Caco-2 (cell line): ENCODE data around the gene INO80. TPM values are rescaled to one million over a fixed set of nuclear protein-coding genes. Genes with fewer than 3 reads are reported as not detected.
"Not testable (repeated sequence)": the region's sequence is repeated elsewhere in the genome, so short reads cannot be mapped to it uniquely, and the experiment has no call there.

Experiments used
- BruUV-seq: library from RNA; stranded (reverse); fragments of 400-500 nt; replicated peaks from 2 replicates; lab custom pipeline; 2021; lab: Mats Ljungman, UMichigan
- CTCF ChIA-PET: fragments of 300-600 bp; sonication (Branson Sonifier 250); formaldehyde crosslinking; loops from one replicate; lab custom pipeline; 2022; ENCODE audit warnings: antibody characterized with exemption; lab: Charles Lee
- POLR2A ChIA-PET: fragments of 300-600 bp; sonication (Branson Sonifier 250); formaldehyde crosslinking; loops from one replicate; lab custom pipeline; 2022; ENCODE audit warnings: antibody characterized with exemption; lab: Charles Lee
- DNase-seq, 2 experiments: peaks; one replicate each; pipeline versions ENCODE4 v3.0.0 to v3.0.0-alpha.2; 2020 to 2022
- H3K27me3 ChIP-seq: replicated peaks from 2 replicates; pipeline ENCODE4 v1.6.0; 2011; ENCODE audit warnings: low read length; ENCODE audit not compliant: control insufficient read depth, insufficient read depth
- H3K36me3 ChIP-seq: 2 replicates; pipeline ENCODE4 v1.5.1; 2011; ENCODE audit warnings: low read length; ENCODE audit not compliant: control insufficient read depth, insufficient read depth
- H3K4me1 ChIP-seq: fragments of 250-450 bp; sonication (Bioruptor Pico); 2 replicates; pipeline ENCODE4 v1.5.1; 2020; ENCODE audit warnings: mild to moderate bottlenecking
- H3K4me3 ChIP-seq: 2 replicates; pipeline ENCODE4 v1.5.1; 2011; ENCODE audit warnings: low read depth, mild to moderate bottlenecking, control low read depth, low read length
- H3K9me3 ChIP-seq: fragments of 250-450 bp; sonication (Bioruptor Pico); 2 replicates; pipeline ENCODE4 v1.5.1; 2020; ENCODE audit warnings: mild to moderate bottlenecking, moderate library complexity
- H3K27ac Mint-ChIP-seq: one replicate; pipeline ENCODE4 v1.8.0; 2022; ENCODE audit warnings: mixed read lengths; ENCODE audit not compliant: unreplicated experiment
- H3K27me3 Mint-ChIP-seq: one replicate; pipeline ENCODE4 v1.8.0; 2022; ENCODE audit warnings: mixed read lengths; ENCODE audit not compliant: insufficient read depth, unreplicated experiment
- H3K36me3 Mint-ChIP-seq: one replicate; pipeline ENCODE4 v1.8.0; 2022; ENCODE audit warnings: mild to moderate bottlenecking, mixed read lengths; ENCODE audit not compliant: insufficient read depth, unreplicated experiment
- H3K4me1 Mint-ChIP-seq: one replicate; pipeline ENCODE4 v1.8.0; 2022; ENCODE audit warnings: low read depth, mixed read lengths; ENCODE audit not compliant: unreplicated experiment
- H3K4me3 Mint-ChIP-seq: one replicate; pipeline ENCODE4 v1.8.0; 2022; ENCODE audit warnings: mild to moderate bottlenecking, moderate library complexity, mixed read lengths; ENCODE audit not compliant: unreplicated experiment
- H3K9me3 Mint-ChIP-seq: one replicate; pipeline ENCODE4 v1.8.0; 2022; ENCODE audit warnings: mixed read lengths; ENCODE audit not compliant: unreplicated experiment
- intact Hi-C: fragments of 100-400 bp; cut with micrococcal nuclease; formaldehyde crosslinking; loops from one replicate; pipeline ENCODE4 v1.10.0; 2022; ENCODE audit not compliant: unreplicated experiment
- total RNA-seq: library from RNA; stranded (reverse); gene quantifications from 2 replicates; pipeline ENCODE4 v1.2.3, GENCODE V29; 2022
- TF ChIP-seq, protein P1 (sequence below), 2 experiments: fragments of 200-600 bp in 1 of 2; IDR thresholded peaks; 1 replicate in 1 of 2; 2 replicates in 1 of 2; pipeline versions ENCODE4 v1.5.1 to v1.8.0; 2011 to 2022; ENCODE audit warnings: antibody characterized with exemption in 1 of 2, control low read depth in 1 of 2, inconsistent platforms in 1 of 2, low read depth in 1 of 2, low read length in 1 of 2, mild to moderate bottlenecking in 1 of 2, moderate library complexity in 1 of 2; ENCODE audit not compliant: insufficient read depth in 1 of 2, severe bottlenecking in 1 of 2, unreplicated experiment in 1 of 2

INO80 gene
- total RNA-seq, 1 experiment from 2014 or later = 24.4 TPM

- no peaks in the 10 kb centered on the region for H3K27me3 Mint-ChIP-seq
- no peaks in the 10 kb centered on the region for H3K9me3 Mint-ChIP-seq
- Histone ChIP-seq H3K27me3 (no peaks in the 10 kb centered on the region), H3K4me3 (no peak overlapping the region), H3K4me1 (peaks cover 5% of the 10 kb centered on the region), H3K36me3 (no peaks in the 10 kb centered on the region), H3K9me3 (no peaks in the 10 kb centered on the region)
- no peak for DNase-seq
- CTCF ChIA-PET = no interaction called here
- POLR2A ChIA-PET = no interaction called here
- peaks cover 4% of the 10 kb centered on the region for H3K36me3 Mint-ChIP-seq
- H3K27ac Mint-ChIP-seq = no peak overlapping the region
- peaks cover 3% of the 10 kb centered on the region for H3K4me1 Mint-ChIP-seq
- no TSS peak for BruUV-seq
- TF ChIP-seq, protein P1, sequence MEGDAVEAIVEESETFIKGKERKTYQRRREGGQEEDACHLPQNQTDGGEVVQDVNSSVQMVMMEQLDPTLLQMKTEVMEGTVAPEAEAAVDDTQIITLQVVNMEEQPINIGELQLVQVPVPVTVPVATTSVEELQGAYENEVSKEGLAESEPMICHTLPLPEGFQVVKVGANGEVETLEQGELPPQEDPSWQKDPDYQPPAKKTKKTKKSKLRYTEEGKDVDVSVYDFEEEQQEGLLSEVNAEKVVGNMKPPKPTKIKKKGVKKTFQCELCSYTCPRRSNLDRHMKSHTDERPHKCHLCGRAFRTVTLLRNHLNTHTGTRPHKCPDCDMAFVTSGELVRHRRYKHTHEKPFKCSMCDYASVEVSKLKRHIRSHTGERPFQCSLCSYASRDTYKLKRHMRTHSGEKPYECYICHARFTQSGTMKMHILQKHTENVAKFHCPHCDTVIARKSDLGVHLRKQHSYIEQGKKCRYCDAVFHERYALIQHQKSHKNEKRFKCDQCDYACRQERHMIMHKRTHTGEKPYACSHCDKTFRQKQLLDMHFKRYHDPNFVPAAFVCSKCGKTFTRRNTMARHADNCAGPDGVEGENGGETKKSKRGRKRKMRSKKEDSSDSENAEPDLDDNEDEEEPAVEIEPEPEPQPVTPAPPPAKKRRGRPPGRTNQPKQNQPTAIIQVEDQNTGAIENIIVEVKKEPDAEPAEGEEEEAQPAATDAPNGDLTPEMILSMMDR (IDR thresholded peaks at IDR 0.05; ENCODE audit: insufficient read depth in 1 of 2, low read depth in 1 of 2, low read length in 1 of 2, severe bottlenecking in 1 of 2, unreplicated experiment in 1 of 2) = no peak
- H3K4me3 Mint-ChIP-seq = no peak overlapping the region
- intact Hi-C loops = no loop called here
These were observed 17.4 kb upstream of the INO80 start for GRCh38 chr15:41133454-41133853.

- BruUV-seq, POLR2A ChIA-PET, H3K4me1 Mint-ChIP-seq, H3K36me3 ChIP-seq, H3K27me3 ChIP-seq, H3K4me1 ChIP-seq, DNase-seq, H3K27ac Mint-ChIP-seq, H3K36me3 Mint-ChIP-seq, H3K4me3 Mint-ChIP-seq, CTCF ChIA-PET, H3K9me3 Mint-ChIP-seq, H3K27me3 Mint-ChIP-seq, intact Hi-C loops, H3K9me3 ChIP-seq, H3K4me3 ChIP-seq: not testable (repeated sequence)
These were observed 16.0 kb upstream of the INO80 start for GRCh38 chr15:41132094-41132493.

DNA sequence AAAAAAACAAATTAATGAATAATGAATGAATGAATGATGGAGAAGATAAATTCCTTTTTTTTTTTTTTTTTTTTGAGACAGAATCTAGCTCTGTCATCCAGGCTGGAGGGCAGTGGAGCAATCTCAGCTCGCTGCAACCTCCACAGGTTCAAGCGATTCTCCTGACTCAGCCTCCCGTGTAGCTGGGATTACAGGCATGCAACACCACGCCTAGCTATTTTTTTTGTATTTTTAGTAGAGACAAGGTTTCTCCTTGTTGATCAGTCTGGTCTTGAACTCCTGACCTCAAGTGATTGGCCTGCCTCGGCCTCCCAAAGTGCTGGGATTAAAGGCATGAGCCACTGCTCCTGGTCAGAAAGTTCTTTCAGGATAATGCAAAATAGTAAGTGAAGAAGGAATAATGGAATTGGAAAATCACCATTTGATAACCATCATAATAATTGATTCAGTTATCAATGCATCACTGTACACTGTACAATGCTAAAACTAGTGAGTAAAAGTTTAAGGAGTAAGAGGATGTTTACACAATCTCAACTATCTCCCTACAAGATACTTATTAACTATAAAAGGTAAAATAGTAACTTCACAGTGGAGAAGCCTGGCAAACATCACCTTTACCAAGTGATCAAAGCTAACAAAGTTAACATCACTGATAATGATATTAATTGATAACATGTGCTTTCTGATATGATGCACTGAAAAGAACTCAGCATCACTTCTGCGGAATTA is 12.3 kb upstream of the INO80 start:
- Mint-ChIP-seq H3K36me3 (peaks cover 4% of the 10 kb centered on the region), H3K27me3 (no peaks in the 10 kb centered on the region), H3K27ac (no peak overlapping the region), H3K4me3 (no peak overlapping the region), H3K4me1 (peaks cover 7% of the 10 kb centered on the region), H3K9me3 (no peaks in the 10 kb centered on the region)
- intact Hi-C loops = no loop called here
- BruUV-seq = no TSS peak
- CTCF ChIA-PET = no interaction called here
- no peak for DNase-seq
- no peaks in the 10 kb centered on the region for H3K9me3 ChIP-seq
- POLR2A ChIA-PET = no interaction called here
- TF ChIP-seq, protein P1 (IDR thresholded peaks at IDR 0.05; ENCODE audit: insufficient read depth in 1 of 2, low read depth in 1 of 2, low read length in 1 of 2, severe bottlenecking in 1 of 2, unreplicated experiment in 1 of 2) = no peak
- no peaks in the 10 kb centered on the region for H3K27me3 ChIP-seq
- peaks cover 16% of the 10 kb centered on the region for H3K4me1 ChIP-seq
- no peak overlapping the region for H3K4me3 ChIP-seq
- H3K36me3 ChIP-seq = no peaks in the 10 kb centered on the region
